ENCODE measurements around the gene VTA1. TPM values are rescaled to one million over a fixed set of nuclear protein-coding genes. Genes with fewer than 3 reads are reported as not detected.
"Not testable (repeated sequence)": the region's sequence is repeated elsewhere in the genome, so short reads cannot be mapped to it uniquely, and the experiment has no call there.

Gene VTA1
- total RNA-seq, 1 donor from 2014 or later = 34.0 TPM

DNA sequence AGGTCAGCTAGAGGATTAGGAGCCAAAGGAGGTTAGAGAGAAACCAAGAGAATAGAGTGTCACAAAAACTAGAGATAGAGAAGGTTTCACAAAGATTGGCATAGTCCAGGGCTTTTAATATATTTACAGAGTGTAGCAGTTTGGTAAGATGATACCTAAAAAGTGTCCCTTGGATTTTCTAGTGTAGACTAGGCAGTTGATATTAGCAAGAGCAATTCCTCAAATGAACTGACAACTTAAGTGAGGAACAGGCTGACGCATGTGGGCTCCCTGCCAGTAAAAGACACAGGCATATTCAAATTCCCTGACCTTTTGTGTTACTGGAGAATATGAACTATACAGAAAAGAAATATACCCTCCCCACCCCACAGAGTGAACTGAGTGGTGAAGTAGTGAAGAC is 40.1 kb downstream of the VTA1 start:
- no peaks in the 10 kb centered on the region for H3K4me1 Mint-ChIP-seq (ENCODE audit: low read depth, unreplicated experiment)
- H3K36me3 Mint-ChIP-seq (ENCODE audit: unreplicated experiment) = no peaks in the 10 kb centered on the region
- no peaks in the 10 kb centered on the region for H3K27me3 Mint-ChIP-seq (ENCODE audit: unreplicated experiment)
- no peak overlapping the region for H3K27ac Mint-ChIP-seq (ENCODE audit: unreplicated experiment)
- no peaks in the 10 kb centered on the region for H3K9me3 Mint-ChIP-seq (ENCODE audit: unreplicated experiment)
- H3K4me3 Mint-ChIP-seq (ENCODE audit: unreplicated experiment) = no peak overlapping the region
- TF ChIP-seq, protein P1, sequence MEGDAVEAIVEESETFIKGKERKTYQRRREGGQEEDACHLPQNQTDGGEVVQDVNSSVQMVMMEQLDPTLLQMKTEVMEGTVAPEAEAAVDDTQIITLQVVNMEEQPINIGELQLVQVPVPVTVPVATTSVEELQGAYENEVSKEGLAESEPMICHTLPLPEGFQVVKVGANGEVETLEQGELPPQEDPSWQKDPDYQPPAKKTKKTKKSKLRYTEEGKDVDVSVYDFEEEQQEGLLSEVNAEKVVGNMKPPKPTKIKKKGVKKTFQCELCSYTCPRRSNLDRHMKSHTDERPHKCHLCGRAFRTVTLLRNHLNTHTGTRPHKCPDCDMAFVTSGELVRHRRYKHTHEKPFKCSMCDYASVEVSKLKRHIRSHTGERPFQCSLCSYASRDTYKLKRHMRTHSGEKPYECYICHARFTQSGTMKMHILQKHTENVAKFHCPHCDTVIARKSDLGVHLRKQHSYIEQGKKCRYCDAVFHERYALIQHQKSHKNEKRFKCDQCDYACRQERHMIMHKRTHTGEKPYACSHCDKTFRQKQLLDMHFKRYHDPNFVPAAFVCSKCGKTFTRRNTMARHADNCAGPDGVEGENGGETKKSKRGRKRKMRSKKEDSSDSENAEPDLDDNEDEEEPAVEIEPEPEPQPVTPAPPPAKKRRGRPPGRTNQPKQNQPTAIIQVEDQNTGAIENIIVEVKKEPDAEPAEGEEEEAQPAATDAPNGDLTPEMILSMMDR (IDR thresholded peaks at IDR 0.05; ENCODE audit: partially characterized antibody, unreplicated experiment) = no peak
- DNase-seq = no peak

DNA sequence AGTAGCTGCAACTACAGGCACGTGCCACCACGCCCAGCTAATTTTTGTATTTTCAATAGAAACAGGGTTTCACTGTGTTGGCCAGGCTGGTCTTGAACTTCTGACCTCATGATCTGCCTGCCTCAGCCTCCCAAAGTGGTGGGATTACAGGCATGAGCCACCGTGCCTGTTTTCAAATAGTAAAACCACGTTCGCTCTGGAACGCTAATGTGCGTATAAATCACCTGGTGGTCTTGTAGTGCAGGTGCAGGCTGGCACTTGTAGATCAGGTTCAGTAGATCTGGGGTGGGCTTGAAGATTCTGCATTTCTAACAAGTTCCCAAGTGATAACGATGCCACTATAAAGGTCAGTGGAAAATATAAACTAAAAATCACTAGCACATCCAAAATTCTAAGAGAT is 41.3 kb downstream of the VTA1 start:
- not testable (repeated sequence) for DNase-seq; H3K36me3 Mint-ChIP-seq (ENCODE audit: unreplicated experiment); H3K9me3 Mint-ChIP-seq (ENCODE audit: unreplicated experiment); H3K4me1 Mint-ChIP-seq (ENCODE audit: low read depth, unreplicated experiment); H3K27ac Mint-ChIP-seq (ENCODE audit: unreplicated experiment); H3K27me3 Mint-ChIP-seq (ENCODE audit: unreplicated experiment); H3K4me3 Mint-ChIP-seq (ENCODE audit: unreplicated experiment)
- TF ChIP-seq, protein P1 (IDR thresholded peaks at IDR 0.05; ENCODE audit: partially characterized antibody, unreplicated experiment) = peak; percentile 48

DNA sequence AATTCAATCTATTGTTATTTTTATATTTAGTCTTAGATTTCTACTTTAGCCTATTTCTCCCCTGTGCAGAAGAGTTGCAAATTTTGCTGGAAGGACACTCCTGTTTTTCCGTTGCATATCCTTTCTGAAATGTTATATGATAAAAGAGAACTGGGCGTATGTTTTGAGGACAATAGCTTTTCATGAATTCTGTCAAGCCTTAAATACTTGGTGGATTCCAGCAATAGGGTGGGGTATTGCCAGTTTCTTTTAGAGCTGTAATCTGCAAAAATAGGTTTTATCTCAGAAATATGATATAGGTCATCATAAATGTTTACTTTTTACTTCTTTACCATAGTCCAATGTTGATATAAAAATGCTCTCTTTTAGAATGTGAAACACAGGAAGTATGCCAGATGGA is 42.0 kb downstream of the VTA1 start:
- no peak for DNase-seq
- Mint-ChIP-seq H3K27me3 (ENCODE audit: unreplicated experiment) (no peaks in the 10 kb centered on the region), H3K27ac (ENCODE audit: unreplicated experiment) (no peak overlapping the region), H3K4me3 (ENCODE audit: unreplicated experiment) (no peak overlapping the region), H3K4me1 (ENCODE audit: low read depth, unreplicated experiment) (no peaks in the 10 kb centered on the region), H3K36me3 (ENCODE audit: unreplicated experiment) (no peaks in the 10 kb centered on the region), H3K9me3 (ENCODE audit: unreplicated experiment) (no peaks in the 10 kb centered on the region)
- TF ChIP-seq, protein P1 (IDR thresholded peaks at IDR 0.05; ENCODE audit: partially characterized antibody, unreplicated experiment) = no peak

DNA sequence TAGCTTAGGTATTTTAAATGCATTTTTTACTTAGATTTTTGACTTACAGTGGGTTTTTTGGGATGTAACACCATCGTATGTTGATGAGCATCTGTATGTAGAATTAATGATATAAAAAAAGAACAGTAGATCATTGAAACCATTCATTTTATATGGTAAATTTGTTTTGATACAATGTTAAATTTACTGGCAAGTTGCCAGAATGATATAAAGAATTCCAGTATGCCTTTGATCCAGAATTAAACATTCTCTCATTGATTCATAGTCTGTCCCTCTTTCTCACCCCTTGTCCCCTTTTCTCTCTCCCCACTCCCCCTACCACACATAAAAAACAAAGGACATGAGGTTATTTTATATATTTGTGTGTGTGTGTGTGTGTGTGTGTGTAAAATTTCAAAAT is 45.3 kb downstream of the VTA1 start:
- Mint-ChIP-seq H3K4me1 (ENCODE audit: low read depth, unreplicated experiment) (no peaks in the 10 kb centered on the region), H3K9me3 (ENCODE audit: unreplicated experiment) (no peaks in the 10 kb centered on the region), H3K36me3 (ENCODE audit: unreplicated experiment) (no peaks in the 10 kb centered on the region), H3K27ac (ENCODE audit: unreplicated experiment) (no peak overlapping the region), H3K27me3 (ENCODE audit: unreplicated experiment) (no peaks in the 10 kb centered on the region), H3K4me3 (ENCODE audit: unreplicated experiment) (no peak overlapping the region)
- no peak for DNase-seq
- TF ChIP-seq, protein P1 (IDR thresholded peaks at IDR 0.05; ENCODE audit: partially characterized antibody, unreplicated experiment) = no peak

DNA sequence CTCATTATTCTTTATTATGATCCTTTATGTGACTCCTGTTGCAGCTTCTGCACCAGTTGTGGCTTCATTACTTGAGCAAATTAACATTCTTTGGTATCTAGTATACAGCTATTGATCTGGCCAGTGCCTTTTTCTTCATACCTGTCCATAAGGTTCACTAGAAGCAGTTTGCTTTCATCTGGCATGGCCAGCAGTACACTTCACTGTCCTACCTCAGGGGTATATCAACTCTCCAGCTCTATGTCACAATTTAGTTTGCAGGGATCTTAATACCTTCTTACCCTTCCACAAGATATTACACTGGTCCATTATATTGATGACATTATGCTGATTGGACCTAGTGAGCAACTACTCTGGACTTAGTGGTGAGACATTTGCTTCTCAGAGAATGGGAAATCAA is 46.6 kb downstream of the VTA1 start:
- no peak overlapping the region for H3K4me3 Mint-ChIP-seq (ENCODE audit: unreplicated experiment)
- H3K36me3 Mint-ChIP-seq (ENCODE audit: unreplicated experiment) = no peaks in the 10 kb centered on the region
- TF ChIP-seq, protein P1 (IDR thresholded peaks at IDR 0.05; ENCODE audit: partially characterized antibody, unreplicated experiment) = no peak
- no peak overlapping the region for H3K27ac Mint-ChIP-seq (ENCODE audit: unreplicated experiment)
- H3K4me1 Mint-ChIP-seq (ENCODE audit: low read depth, unreplicated experiment) = no peaks in the 10 kb centered on the region
- no peaks in the 10 kb centered on the region for H3K9me3 Mint-ChIP-seq (ENCODE audit: unreplicated experiment)
- DNase-seq = no peak
- H3K27me3 Mint-ChIP-seq (ENCODE audit: unreplicated experiment) = no peaks in the 10 kb centered on the region

Data from glutamatergic neuron (in vitro differentiated cells).